ENCODE data around the gene FAM83D. TPM values are rescaled to one million over a fixed set of nuclear protein-coding genes. Genes with fewer than 3 reads are reported as not detected.

FAM83D gene
- total and polyA plus RNA-seq, 2 experiments from 2014 or later = 33.3 to 91.3 TPM

DNA sequence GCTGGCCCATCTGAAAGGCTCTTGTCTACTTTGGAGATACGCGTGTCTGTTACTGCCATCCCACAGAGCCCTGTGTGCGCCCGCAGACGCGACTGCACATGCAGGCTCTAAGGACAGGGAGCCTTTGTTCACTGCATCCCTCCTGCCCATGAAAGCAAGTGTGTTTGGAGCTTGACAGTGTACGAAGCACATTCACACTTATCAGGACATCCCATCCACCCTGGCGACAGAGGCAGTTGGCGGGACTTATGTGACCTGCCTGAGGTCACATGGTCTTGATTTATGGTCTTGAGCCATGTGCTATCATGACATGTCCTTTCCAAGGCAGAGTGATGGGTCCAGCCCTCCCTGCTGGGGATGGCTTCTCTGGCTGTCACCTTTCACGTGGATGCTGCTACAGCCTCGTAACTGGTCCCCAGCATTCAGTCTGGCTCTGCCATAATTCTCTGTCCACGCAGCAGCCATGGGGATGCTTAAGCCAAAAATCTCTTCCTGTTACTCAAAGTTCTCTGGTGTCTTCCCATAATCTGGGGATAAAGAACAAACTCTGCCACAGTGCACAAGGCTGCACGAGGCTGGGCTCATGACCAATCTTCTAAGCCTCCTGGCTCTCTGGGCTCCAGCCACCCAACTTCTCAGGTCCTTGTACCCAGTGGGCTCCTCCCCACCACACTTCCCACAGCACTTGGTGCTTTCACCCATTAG, 36.3 kb upstream of the FAM83D start:
- Mint-ChIP-seq H3K36me3 (ENCODE audit: low read depth) (no peaks in the 10 kb centered on the region), H3K4me1 (peaks cover 14% of the 10 kb centered on the region), H3K27ac (no peak overlapping the region), H3K9me3 (no peaks in the 10 kb centered on the region), H3K27me3 (ENCODE audit: insufficient read depth, low read depth, poor library complexity) (peaks cover 13% of the 10 kb centered on the region), H3K4me3 (no peak overlapping the region)
- Histone ChIP-seq H3K4me1 (ENCODE audit: insufficient read depth) (peaks cover 5% of the 10 kb centered on the region), H4K20me1 (replicated peaks; ENCODE audit: insufficient read depth) (no peaks in the 10 kb centered on the region), H3K4me2 (no peak overlapping the region), H3F3A (replicated peaks; ENCODE audit: low read depth) (no peaks in the 10 kb centered on the region), H3K36me3 (ENCODE audit: insufficient read depth) (no peaks in the 10 kb centered on the region), H3K27me3 (ENCODE audit: insufficient read depth) (no peaks in the 10 kb centered on the region), H3K9me2 (ENCODE audit: insufficient read depth) (no peaks in the 10 kb centered on the region), H3K79me2 (replicated peaks; ENCODE audit: insufficient read depth) (no peaks in the 10 kb centered on the region), H2AFZ (no peak overlapping the region), H3K27ac (ENCODE audit: low read depth) (no peak overlapping the region), H3K4me3 (no peak overlapping the region)
- no peak for TF ChIP-seq JUNB (IDR thresholded peaks at IDR 0.05; ENCODE audit: unreplicated experiment)
- no peak for TF ChIP-seq EZH2phosphoT487 (IDR thresholded peaks at IDR 0.05; ENCODE audit: unreplicated experiment)
- no peak for TF ChIP-seq STAT1 (IDR thresholded peaks at IDR 0.05; ENCODE audit: unreplicated experiment)
- no peak for TF ChIP-seq EZH2 (IDR thresholded peaks at IDR 0.05; ENCODE audit: low read depth, unreplicated experiment)
- no peak for TF ChIP-seq ZNF331 (CRISPR knock-in tag; IDR thresholded peaks at IDR 0.05; ENCODE audit: low read depth)
- TF ChIP-seq CTCF (conservative IDR thresholded peaks at IDR 0.05; ENCODE audit: low read depth in 2 of 2) = no peak
- no peak for TF ChIP-seq NANOG (IDR thresholded peaks at IDR 0.05; ENCODE audit: borderline replicate concordance)
- no peak for TF ChIP-seq ETS1 (IDR thresholded peaks at IDR 0.05)
- TF ChIP-seq POLR2AphosphoS5 (IDR thresholded peaks at IDR 0.05; ENCODE audit: low read depth) = no peak
- TF ChIP-seq CREB1 (CRISPR knock-in tag; IDR thresholded peaks at IDR 0.05; ENCODE audit: low read depth) = no peak
- no peak for TF ChIP-seq ZNF114 (CRISPR knock-in tag; IDR thresholded peaks at IDR 0.05)
- TF ChIP-seq, protein P1, sequence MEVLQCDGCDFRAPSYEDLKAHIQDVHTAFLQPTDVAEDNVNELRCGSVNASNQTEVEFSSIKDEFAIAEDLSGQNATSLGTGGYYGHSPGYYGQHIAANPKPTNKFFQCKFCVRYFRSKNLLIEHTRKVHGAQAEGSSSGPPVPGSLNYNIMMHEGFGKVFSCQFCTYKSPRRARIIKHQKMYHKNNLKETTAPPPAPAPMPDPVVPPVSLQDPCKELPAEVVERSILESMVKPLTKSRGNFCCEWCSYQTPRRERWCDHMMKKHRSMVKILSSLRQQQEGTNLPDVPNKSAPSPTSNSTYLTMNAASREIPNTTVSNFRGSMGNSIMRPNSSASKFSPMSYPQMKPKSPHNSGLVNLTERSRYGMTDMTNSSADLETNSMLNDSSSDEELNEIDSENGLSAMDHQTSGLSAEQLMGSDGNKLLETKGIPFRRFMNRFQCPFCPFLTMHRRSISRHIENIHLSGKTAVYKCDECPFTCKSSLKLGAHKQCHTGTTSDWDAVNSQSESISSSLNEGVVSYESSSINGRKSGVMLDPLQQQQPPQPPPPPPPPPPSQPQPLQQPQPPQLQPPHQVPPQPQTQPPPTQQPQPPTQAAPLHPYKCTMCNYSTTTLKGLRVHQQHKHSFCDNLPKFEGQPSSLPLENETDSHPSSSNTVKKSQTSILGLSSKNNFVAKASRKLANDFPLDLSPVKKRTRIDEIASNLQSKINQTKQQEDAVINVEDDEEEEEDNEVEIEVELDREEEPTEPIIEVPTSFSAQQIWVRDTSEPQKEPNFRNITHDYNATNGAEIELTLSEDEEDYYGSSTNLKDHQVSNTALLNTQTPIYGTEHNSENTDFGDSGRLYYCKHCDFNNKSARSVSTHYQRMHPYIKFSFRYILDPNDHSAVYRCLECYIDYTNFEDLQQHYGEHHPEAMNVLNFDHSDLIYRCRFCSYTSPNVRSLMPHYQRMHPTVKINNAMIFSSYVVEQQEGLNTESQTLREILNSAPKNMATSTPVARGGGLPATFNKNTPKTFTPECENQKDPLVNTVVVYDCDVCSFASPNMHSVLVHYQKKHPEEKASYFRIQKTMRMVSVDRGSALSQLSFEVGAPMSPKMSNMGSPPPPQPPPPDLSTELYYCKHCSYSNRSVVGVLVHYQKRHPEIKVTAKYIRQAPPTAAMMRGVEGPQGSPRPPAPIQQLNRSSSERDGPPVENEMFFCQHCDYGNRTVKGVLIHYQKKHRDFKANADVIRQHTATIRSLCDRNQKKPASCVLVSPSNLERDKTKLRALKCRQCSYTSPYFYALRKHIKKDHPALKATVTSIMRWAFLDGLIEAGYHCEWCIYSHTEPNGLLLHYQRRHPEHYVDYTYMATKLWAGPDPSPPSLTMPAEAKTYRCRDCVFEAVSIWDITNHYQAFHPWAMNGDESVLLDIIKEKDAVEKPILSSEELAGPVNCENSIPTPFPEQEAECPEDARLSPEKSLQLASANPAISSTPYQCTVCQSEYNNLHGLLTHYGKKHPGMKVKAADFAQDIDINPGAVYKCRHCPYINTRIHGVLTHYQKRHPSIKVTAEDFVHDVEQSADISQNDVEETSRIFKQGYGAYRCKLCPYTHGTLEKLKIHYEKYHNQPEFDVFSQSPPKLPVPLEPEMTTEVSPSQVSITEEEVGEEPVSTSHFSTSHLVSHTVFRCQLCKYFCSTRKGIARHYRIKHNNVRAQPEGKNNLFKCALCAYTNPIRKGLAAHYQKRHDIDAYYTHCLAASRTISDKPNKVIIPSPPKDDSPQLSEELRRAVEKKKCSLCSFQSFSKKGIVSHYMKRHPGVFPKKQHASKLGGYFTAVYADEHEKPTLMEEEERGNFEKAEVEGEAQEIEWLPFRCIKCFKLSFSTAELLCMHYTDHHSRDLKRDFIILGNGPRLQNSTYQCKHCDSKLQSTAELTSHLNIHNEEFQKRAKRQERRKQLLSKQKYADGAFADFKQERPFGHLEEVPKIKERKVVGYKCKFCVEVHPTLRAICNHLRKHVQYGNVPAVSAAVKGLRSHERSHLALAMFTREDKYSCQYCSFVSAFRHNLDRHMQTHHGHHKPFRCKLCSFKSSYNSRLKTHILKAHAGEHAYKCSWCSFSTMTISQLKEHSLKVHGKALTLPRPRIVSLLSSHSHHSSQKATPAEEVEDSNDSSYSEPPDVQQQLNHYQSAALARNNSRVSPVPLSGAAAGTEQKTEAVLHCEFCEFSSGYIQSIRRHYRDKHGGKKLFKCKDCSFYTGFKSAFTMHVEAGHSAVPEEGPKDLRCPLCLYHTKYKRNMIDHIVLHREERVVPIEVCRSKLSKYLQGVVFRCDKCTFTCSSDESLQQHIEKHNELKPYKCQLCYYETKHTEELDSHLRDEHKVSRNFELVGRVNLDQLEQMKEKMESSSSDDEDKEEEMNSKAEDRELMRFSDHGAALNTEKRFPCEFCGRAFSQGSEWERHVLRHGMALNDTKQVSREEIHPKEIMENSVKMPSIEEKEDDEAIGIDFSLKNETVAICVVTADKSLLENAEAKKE (CRISPR knock-in tag; IDR thresholded peaks at IDR 0.05) = no peak
- no peak for TF ChIP-seq REST (IDR thresholded peaks at IDR 0.05; ENCODE audit: unreplicated experiment)
- no peak for ATAC-seq
- no peak for DNase-seq (ENCODE audit: low spot score)

Data from GM23338 (cell line).